Transverse colon (tissue), 4 donors: ENCODE data around the gene CHST4.

Source experiments
- EP300 ChIP-seq: sonication (generic); formaldehyde crosslinking; IDR thresholded peaks from one replicate; pipeline ENCODE4 v1.6.1; 2017; ENCODE audit warnings: antibody characterized with exemption, low read depth
- POLR2A ChIP-seq: fragments of 450-650 bp; IDR thresholded peaks from one replicate; pipeline ENCODE4 v1.6.1; 2016; ENCODE audit warnings: antibody characterized with exemption, mild to moderate bottlenecking, moderate library complexity
- POLR2AphosphoS5 ChIP-seq, 3 donors: sonication (generic); formaldehyde crosslinking; IDR thresholded peaks; one replicate each; pipeline ENCODE4 v1.6.1; 2016; ENCODE audit warnings: antibody characterized with exemption in 3 of 3
- TF ChIP-seq, protein P1 (sequence below), 5 experiments: fragments of 200-600 bp in 3 of 5; fragments of 450-650 bp in 2 of 5; sonication (generic) in 3 of 5; IDR thresholded peaks; 1 replicate in 2 of 5; 2 replicates in 3 of 5; pipeline ENCODE4 v1.5.1; 2016 to 2017; ENCODE audit warnings: antibody characterized with exemption in 5 of 5, inconsistent platforms in 3 of 5, mild to moderate bottlenecking in 2 of 5, moderate library complexity in 1 of 5

DNA sequence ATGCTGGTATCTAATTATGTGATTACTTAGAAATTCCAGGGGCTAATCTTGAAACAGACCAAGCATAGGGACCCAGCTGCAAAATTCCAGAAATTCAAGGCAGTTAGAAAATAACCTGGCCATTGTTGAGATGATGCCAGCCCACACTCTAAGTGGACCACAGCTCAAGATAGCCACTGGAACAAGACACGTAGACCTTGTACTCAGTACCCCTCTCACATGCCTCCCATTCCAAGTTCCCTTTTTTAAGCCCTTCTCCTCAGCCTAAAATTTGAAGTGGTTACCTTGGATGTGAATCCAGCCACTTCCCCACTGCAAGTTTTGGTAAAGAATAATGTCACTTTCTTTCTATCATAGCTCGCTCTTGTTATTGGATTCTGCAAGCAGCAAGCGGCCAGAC is 33.0 kb upstream of the CHST4 start:
- TF ChIP-seq, protein P1, sequence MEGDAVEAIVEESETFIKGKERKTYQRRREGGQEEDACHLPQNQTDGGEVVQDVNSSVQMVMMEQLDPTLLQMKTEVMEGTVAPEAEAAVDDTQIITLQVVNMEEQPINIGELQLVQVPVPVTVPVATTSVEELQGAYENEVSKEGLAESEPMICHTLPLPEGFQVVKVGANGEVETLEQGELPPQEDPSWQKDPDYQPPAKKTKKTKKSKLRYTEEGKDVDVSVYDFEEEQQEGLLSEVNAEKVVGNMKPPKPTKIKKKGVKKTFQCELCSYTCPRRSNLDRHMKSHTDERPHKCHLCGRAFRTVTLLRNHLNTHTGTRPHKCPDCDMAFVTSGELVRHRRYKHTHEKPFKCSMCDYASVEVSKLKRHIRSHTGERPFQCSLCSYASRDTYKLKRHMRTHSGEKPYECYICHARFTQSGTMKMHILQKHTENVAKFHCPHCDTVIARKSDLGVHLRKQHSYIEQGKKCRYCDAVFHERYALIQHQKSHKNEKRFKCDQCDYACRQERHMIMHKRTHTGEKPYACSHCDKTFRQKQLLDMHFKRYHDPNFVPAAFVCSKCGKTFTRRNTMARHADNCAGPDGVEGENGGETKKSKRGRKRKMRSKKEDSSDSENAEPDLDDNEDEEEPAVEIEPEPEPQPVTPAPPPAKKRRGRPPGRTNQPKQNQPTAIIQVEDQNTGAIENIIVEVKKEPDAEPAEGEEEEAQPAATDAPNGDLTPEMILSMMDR (IDR thresholded peaks at IDR 0.05) = no peak
- TF ChIP-seq POLR2A (no peak), EP300 (no peak), POLR2AphosphoS5 (IDR thresholded peaks at IDR 0.05) (no peak)
